Heart right ventricle (tissue), 16 donors: ENCODE measurements around the gene DOCK4. TPM values are rescaled to one million over a fixed set of nuclear protein-coding genes. Genes with fewer than 3 reads are reported as not detected.

Experiments
- ATAC-seq, 8 donors: fragments of 200-7000 bp; cut with Tn5 transposase; one replicate each; pipeline ENCODE4 v1.9.1; 2020; ENCODE audit warnings: mild to moderate bottlenecking in 8 of 8, moderate library complexity in 8 of 8, moderate number of reproducible peaks in 1 of 8
- DNase-seq, 2 donors: peaks; one replicate each; pipeline ENCODE4 v3.0.0-alpha.2; 2020
- H3K27ac ChIP-seq, 10 donors: fragments of 200-600 bp; sonication (generic) in 2 of 10; one replicate each; pipeline versions ENCODE4 v1.5.0 to v1.8.0; 2020 to 2022; ENCODE audit warnings: mild to moderate bottlenecking in 3 of 10
- H3K27me3 ChIP-seq, 7 donors: fragments of 200-600 bp; one replicate each; pipeline ENCODE4 v1.8.0; 2021 to 2022; ENCODE audit warnings: mild to moderate bottlenecking in 2 of 7
- H3K36me3 ChIP-seq, 9 donors: fragments of 200-600 bp; sonication (generic) in 1 of 9; one replicate each; pipeline versions ENCODE4 v1.5.0 to v1.8.0; 2020 to 2022; ENCODE audit warnings: mild to moderate bottlenecking in 2 of 9
- H3K4me1 ChIP-seq, 9 donors: fragments of 200-600 bp; sonication (generic) in 1 of 9; one replicate each; pipeline versions ENCODE4 v1.5.0 to v1.8.0; 2020 to 2022; ENCODE audit warnings: mild to moderate bottlenecking in 4 of 9
- H3K4me3 ChIP-seq, 10 donors: fragments of 200-600 bp; sonication (generic) in 2 of 10; one replicate each; pipeline versions ENCODE4 v1.5.0 to v1.8.0; 2020 to 2022; ENCODE audit warnings: mild to moderate bottlenecking in 7 of 10, moderate library complexity in 2 of 10
- H3K9me3 ChIP-seq, 11 donors: fragments of 200-600 bp in 10 of 11; sonication (generic) in 2 of 11; one replicate each; pipeline versions ENCODE4 v1.5.0 to v1.8.0; 2013 to 2022; ENCODE audit warnings: mild to moderate bottlenecking in 2 of 11, control low read depth in 1 of 11, moderate library complexity in 1 of 11
- WGBS, 2 donors: extraction: QIAGEN DNeasy Blood & Tissue Kit; methylation state at CpG; one replicate each; pipeline ENCODE4 v1.1.7; 2013; ENCODE audit warnings: inconsistent platforms in 1 of 2; 5-methylcytosine and 5-hydroxymethylcytosine counted together
- intact Hi-C, 10 donors: fragments of 100-400 bp; cut with DNase I; formaldehyde crosslinking; loops; one replicate each; pipeline versions ENCODE4 v1.11.1 to v1.14.2; 2022
- polyA plus RNA-seq, 2 donors: library from polyadenylated mRNA; stranded (reverse); fragments of 200-250 nt; gene quantifications; one replicate each; pipeline ENCODE4 v1.2.3, GENCODE V29; 2013
- total RNA-seq, 10 donors: library from RNA; stranded (reverse); fragmentation: NEBNext Ultra II Directional in 3 of 10; extraction: Animal tissue kit (Norgen Biotek cat#: 25700) in 3 of 10; gene quantifications; one replicate each; pipeline versions ENCODE4 v1.2.1 to v1.2.4, GENCODE V29; 2021 to 2023
- TF ChIP-seq, protein P1 (sequence below), 9 donors: fragments of 200-600 bp; sonication (generic) in 2 of 9; IDR thresholded peaks; one replicate each; pipeline versions ENCODE4 v1.5.0 to v1.8.0; 2021 to 2022; ENCODE audit warnings: antibody characterized with exemption in 9 of 9, mild to moderate bottlenecking in 5 of 9, moderate library complexity in 1 of 9
- donor health status: Arrhythmogenic right ventricular cardiomyopathy.
- donor health status: ischemic (EF 13 %, LVEDD 7.1; RV severe dilation, severe dysfunction).
- donor health status: healthy with polysubstance abuse.
- donor health status: DM: no; HTN: yes; CAD: no.
- donor health status: DM: no; HTN: no; CAD: no.
- donor health status: ischemic (EF 25% LVEDD 6.9; RV normal size, moderate dysfunction).
- donor health status: ischemic (EF 25% LVEDD 5.7; RV mildly dilated, moderate dysfunction).
- donor health status: healthy.
- donor health status: DM: yes; HTN: yes; CAD: no.
- donor health status: Ischemic cardiomyopathy.
- donor health status: ischemic (EF 35%, LVEDD 5.7; RV mildly dilated, moderate dysfunction).
- donor health status: nonischemic (EF 11% LVEDD 7.7; RV severe dilation, severe dysfunction).
- donor health status: DM: yes; HTN: yes; CAD: no.
- donor health status: PGD.
- donor health status: ischemic (EF 29% LVEDD 5.4; RV normal size, mild dysfunction).
- donor health status: nonischemic (EF 23%, LVEDD 6.1; RV moderate dilation, normal function).

The DOCK4 gene
- total and polyA plus RNA-seq, 12 donors = 2.6 to 26.8 (median 14.7) TPM

DNA sequence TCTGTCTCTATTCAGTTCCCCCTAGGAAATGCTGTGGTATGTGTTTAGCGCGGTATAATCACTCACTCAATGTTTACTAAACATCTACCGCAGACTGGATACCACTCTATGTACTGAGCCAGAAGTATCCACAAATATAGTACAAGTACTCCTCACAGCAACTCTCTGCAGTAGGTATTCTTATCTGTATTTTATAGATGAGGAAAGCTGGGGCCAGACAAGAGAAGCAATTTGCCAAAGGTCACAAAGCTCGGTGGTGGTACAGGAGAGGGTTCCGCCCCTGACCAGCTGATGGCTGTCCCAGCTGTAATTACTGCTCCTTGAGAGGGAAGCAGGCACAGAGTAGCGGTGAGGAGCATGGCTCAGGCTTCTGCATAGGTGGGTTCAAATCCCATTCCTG, 184.1 kb downstream of the DOCK4 start:
- intact Hi-C loops = no loop called here
- no peak for DNase-seq
- Histone ChIP-seq H3K27me3 (no peaks in the 10 kb centered on the region), H3K9me3 (no peaks in the 10 kb centered on the region), H3K4me1 (peaks cover 0 to 71% (median 22%) of the 10 kb centered on the region in 9 donors), H3K27ac (peak overlapping the region in 1 of 10 donors; percentile 61), H3K36me3 (no peaks in the 10 kb centered on the region), H3K4me3 (no peak overlapping the region)
- WGBS, 2 donors = 78 to 81% methylated on average over 6 of the region's 6 CpGs
- TF ChIP-seq, protein P1, sequence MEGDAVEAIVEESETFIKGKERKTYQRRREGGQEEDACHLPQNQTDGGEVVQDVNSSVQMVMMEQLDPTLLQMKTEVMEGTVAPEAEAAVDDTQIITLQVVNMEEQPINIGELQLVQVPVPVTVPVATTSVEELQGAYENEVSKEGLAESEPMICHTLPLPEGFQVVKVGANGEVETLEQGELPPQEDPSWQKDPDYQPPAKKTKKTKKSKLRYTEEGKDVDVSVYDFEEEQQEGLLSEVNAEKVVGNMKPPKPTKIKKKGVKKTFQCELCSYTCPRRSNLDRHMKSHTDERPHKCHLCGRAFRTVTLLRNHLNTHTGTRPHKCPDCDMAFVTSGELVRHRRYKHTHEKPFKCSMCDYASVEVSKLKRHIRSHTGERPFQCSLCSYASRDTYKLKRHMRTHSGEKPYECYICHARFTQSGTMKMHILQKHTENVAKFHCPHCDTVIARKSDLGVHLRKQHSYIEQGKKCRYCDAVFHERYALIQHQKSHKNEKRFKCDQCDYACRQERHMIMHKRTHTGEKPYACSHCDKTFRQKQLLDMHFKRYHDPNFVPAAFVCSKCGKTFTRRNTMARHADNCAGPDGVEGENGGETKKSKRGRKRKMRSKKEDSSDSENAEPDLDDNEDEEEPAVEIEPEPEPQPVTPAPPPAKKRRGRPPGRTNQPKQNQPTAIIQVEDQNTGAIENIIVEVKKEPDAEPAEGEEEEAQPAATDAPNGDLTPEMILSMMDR (IDR thresholded peaks at IDR 0.05) = no peak
- peak in 3 of 8 donors; percentile 22 to 46 (median 38) for ATAC-seq

DNA sequence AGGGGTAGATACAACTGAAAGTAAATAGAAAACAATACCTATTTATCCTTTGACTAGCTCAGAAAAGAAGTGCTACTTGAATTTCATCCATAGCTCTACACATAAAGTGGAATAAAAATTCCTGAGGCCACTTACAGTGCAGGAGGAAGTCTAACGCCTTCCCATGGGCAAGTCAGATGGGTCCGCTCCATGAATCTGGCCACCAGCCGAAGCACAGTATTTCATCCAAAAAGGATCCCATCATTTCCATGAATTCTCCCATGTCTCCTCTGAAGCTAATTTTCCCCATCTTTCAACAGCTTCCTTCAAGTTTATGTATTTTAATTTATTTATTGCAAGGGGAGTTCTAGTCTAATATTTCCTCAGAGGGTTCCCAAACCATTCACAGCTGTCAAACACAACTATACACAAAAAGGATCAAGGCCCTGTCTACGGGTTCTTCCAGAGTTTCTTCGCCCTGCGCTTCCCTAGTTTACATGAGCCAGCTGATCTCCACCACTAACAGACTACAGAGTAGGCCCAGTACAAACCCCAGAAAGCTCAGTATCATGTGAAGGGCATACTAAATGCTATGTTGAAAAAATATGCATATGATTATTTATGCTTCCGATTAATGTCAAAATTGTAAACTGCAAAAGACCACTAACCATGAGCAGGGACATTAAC, 184.7 kb downstream of the DOCK4 start:
- Histone ChIP-seq H3K36me3 (no peaks in the 10 kb centered on the region), H3K27me3 (no peaks in the 10 kb centered on the region), H3K4me1 (peaks cover 0 to 73% (median 22%) of the 10 kb centered on the region in 9 donors), H3K4me3 (no peak overlapping the region), H3K27ac (peak overlapping the region in 2 of 10 donors; percentile 42 to 61), H3K9me3 (no peaks in the 10 kb centered on the region)
- DNase-seq (no peak), ATAC-seq (peak in 6 of 8 donors; percentile 24 to 56 (median 36))
- 71 to 80% methylated on average over 7 of the region's 7 CpGs for WGBS, 2 donors
- TF ChIP-seq, protein P1 (IDR thresholded peaks at IDR 0.05) = no peak
- intact Hi-C loops = no loop called here

DNA sequence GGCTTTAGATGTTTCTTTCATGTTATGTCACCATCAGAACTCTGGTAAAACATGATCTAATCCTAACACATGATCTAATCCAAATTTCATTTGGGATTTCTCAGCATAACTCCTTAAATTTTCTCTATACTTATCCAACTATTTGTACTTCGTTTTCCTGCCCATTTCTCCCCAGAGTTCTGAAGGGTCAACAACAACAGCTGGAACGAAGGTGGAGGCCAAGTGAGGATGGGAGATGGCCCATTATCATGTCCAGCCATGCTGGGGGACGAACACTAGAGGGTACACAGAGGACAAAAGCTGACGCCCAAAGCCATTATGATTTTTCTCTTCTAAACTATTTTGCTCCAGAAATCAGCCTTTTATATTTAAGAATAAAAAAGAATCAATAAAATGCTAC, 185.4 kb downstream of the DOCK4 start:
- WGBS, 2 donors = 72 to 76% methylated on average over 4 of the region's 4 CpGs
- ATAC-seq (peak in 2 of 8 donors; percentile 29 to 32), DNase-seq (peak in 1 of 2 donors; percentile 8)
- intact Hi-C loops = no loop called here
- Histone ChIP-seq H3K4me1 (peaks cover 0 to 73% (median 22%) of the 10 kb centered on the region in 9 donors), H3K27ac (peak overlapping the region in 4 of 10 donors; percentile 5 to 61 (median 30)), H3K36me3 (no peaks in the 10 kb centered on the region), H3K27me3 (no peaks in the 10 kb centered on the region), H3K4me3 (no peak overlapping the region), H3K9me3 (no peaks in the 10 kb centered on the region)
- TF ChIP-seq, protein P1 (IDR thresholded peaks at IDR 0.05) = no peak

DNA sequence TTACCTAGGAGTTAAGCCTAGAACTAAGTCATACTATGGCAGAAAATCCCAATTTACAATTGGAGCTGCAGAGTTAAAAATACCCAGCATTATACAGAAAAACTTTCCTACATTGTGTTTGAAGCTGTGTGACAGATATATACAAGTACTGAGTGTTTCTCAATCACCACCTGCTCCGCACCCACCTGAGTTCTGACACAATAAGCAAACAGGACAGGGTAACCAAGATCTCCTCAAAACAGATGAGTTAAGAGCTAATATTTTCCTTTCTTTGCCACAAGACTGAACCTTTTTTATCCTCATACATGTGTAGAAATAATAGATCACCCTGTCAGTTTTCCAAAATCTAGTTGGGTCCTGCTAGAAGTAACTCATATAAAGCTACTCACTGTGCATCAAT, 186.3 kb downstream of the DOCK4 start:
- WGBS, 2 donors = 98 to 100% methylated on average over 1 of the region's 1 CpG
- no peaks in the 10 kb centered on the region for H3K9me3 ChIP-seq
- H3K4me1 ChIP-seq = peaks cover 0 to 73% (median 30%) of the 10 kb centered on the region in 9 donors
- no peak for ATAC-seq
- intact Hi-C loops = loop anchor here in 1 of 10 donors (10.0 kb wide), 1 partner anchor 45 kb away; no protein-coding TSS in a partner anchor
- H3K4me3 ChIP-seq = no peak overlapping the region
- TF ChIP-seq, protein P1 (IDR thresholded peaks at IDR 0.05) = no peak
- peak overlapping the region in 2 of 10 donors; percentile 7 to 18 for H3K27ac ChIP-seq
- no peak for DNase-seq
- no peaks in the 10 kb centered on the region for H3K27me3 ChIP-seq
- H3K36me3 ChIP-seq = no peaks in the 10 kb centered on the region
